ENCODE results near the gene INHBA.

Gene INHBA

GRCh38 chr7:41702635-41703371 lies at the start of gene INHBA:
TSS of gene INHBA (minus strand) at chr7:41703090. CDS start at chr7:41700374, 2,716 bp downstream.
- peak; percentile 74 for DNase-seq (ENCODE audit: low spot score)

GRCh38 chr7:41752615-41753014 lies 49.7 kb upstream of the INHBA start:
- DNase-seq (ENCODE audit: low spot score), result no peak

DNA sequence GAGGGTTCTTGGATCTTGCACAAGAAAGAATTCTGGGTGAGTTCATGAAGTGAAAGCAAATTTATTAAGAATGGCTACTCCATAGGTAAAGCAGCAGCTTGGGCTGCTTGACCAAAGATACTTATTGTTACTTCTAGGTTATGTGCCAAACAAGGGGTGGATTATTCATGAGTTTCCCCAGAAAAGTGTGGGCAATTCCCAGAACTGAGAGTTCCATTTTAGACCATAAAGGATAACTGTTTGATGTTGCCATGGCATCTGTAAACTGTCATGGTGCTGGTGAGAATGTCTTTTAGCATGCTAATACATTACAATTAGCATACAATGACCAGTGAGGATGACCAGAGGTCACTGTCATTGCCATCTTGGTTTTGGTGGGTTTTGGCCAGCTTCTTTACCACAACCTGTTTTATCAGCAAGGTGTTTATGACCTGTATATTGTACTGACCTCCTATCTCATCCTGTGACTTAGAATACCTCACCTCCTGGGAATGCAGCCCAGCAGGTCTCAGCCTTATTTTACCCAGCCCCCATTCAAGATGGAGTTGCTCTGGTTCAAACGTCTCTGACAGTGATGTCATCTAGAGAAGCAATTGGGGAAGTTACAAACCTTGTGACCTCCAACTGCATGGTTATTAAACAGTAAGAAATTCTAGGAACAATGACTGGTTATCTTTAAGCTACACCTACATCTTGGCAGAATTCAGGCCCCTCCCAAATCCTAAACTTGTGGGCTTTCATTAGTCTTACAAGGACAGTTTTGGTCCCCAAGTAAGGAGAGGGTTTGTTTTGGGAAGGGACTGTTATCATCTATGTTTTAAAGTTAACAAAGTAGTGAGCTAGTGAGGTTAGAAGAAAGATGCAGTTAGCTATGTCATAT lies 48.0 kb upstream of the INHBA start:
- DNase-seq (ENCODE audit: low spot score), result no peak

DNA sequence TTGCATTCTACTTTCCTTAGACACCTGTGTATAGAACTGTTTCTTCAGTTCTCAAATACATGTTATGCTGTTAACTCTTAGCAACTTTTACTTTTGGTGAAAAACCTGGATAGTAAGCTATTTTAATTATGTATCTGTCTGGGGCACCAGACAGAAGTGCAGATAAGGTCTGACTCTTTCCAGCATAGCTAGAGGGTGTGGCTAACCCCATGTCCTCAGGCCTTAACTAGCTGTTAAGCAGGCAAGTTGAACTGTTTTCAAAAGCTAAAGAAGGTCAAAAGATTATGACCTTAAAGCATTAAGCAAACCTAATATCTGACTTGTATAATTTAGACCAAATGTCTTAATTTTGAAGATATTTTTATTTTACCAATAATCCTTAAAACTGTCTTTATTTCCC lies 45.1 kb upstream of the INHBA start:
- no peak for DNase-seq (ENCODE audit: low spot score)

- DNase-seq (ENCODE audit: low spot score), result no peak
Measured at GRCh38 chr7:41745451-41745850, 42.6 kb upstream of the INHBA start.

DNA sequence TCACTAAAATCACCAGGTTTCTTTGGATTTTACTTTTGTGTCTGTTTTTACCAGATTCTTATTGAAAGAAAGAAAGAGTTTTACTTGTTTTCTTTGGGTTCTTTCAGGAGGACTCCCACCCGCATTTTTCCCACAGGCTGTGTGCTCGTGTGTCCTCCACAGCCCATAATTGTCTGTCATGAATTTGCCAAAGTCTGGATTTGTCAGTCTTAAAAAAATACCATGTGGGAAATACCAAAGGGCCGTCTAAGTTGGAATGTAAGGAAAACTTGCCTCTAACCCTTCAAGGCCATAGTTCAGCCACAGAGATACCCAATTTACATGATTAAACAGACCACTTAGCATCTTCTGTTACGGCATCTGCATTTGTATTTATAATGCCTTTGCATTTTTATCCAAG lies 41.3 kb upstream of the INHBA start:
- no peak for DNase-seq (ENCODE audit: low spot score)

GRCh38 chr7:41742401-41743020 lies 39.6 kb upstream of the INHBA start:
- no peak for DNase-seq (ENCODE audit: low spot score)

GRCh38 chr7:41738806-41739205 lies 35.9 kb upstream of the INHBA start:
- no peak for DNase-seq (ENCODE audit: low spot score)

- DNase-seq (ENCODE audit: low spot score), result no peak
Measured at GRCh38 chr7:41738336-41738735, 35.4 kb upstream of the INHBA start.

- DNase-seq (ENCODE audit: low spot score), result no peak
Measured at GRCh38 chr7:41735206-41735605, 32.3 kb upstream of the INHBA start.

DNA sequence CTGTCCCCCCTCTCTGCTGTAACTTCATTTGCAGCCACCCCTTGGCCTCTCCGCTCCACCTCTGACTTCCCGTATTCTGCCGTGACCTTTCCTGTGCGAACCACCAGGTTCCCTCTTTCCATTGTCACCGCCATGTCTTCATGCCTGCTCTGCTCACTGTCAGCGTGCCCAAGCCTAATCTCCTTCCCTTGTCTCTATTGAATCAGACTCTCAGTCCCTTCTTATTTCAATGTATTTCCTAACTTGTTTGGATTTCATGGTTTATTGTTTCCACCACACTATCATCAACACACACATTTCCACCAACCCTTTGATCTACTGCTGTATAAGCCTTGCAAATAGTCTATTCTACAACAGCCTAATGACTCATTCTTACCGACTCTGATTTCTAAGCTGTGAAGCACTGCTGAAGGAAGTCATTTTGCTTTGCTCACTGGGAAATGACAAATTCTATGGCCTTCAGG lies 30.0 kb upstream of the INHBA start:
- no peak for DNase-seq (ENCODE audit: low spot score)

DNA sequence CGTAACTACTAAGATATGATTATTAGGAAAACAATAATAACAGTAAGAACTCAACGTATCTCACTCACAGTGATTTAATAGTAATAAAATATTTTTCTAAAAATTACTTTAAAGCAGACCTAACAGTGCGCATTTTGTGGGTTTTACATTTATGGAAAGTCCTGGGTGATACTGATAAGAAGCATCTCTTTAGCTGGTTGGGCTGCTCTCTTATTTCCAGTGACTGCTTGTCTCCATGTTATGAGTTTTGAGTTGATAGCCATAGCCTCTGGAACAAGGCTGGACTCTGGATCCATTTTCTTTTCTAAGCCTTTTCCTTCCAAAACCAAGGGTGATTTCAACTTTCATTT lies 29.5 kb upstream of the INHBA start:
- DNase-seq (ENCODE audit: low spot score), result no peak

DNA sequence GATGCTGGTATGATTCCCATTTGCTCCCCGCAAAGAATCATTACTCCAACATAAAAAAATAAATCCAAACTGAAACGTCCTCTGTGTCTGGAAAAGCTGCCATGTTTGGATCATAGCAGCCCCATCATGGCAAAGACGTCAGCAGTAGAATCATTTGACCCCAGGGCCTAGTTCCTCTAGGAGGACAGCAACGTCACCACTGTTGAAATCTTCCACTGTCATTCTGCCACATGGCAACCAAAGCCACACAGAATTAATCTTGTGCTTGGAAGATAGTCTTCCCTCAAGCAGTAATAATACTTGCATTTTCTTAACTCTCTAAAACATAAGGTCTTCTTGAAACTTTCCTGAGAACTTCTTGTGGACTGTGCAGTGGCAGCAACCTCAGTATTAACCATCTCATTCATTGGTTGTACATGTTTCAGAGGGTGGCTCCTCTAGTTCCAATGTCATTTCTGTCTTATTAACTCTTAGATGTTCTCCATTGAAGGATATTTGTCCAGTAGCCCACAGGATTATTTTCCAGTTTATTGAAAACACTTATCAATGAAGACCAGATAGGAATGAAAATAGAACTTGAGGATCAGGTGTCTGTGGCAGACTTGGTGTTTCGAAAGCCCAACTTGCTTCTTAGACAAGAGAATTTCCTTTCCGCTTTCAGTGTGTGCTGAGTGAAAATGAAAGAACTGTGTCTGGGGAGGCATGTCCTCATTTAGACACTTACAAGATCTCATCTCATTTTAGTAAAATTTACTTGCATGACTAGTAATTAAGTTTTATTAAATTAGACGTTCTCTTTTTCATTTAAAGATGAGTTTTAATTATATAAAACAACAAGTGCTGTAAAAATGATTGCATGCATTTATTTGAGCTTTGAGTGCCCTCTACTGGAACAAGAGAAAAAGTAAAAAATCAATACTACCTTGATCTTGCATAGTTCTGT lies 28.9 kb upstream of the INHBA start:
- DNase-seq (ENCODE audit: low spot score), result no peak

DNA sequence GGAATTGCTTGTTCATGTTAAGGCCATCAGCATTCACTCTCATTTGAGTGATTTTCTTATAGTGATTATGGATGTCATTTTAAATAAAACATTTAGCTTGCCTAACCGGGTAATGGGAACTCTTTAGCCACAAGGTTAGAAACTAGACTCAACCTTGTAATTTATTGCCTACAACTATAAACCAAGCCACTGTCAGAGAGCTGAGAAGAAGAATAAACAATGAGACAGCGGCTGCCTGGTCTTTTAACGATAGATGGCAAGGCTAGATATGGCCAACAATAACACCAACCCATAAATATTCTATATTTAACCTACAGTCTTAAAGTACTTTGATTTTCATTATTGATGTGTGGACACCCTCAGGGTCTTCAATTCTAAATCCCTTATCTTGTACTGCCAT lies 27.8 kb upstream of the INHBA start:
- no peak for DNase-seq (ENCODE audit: low spot score)

DNA sequence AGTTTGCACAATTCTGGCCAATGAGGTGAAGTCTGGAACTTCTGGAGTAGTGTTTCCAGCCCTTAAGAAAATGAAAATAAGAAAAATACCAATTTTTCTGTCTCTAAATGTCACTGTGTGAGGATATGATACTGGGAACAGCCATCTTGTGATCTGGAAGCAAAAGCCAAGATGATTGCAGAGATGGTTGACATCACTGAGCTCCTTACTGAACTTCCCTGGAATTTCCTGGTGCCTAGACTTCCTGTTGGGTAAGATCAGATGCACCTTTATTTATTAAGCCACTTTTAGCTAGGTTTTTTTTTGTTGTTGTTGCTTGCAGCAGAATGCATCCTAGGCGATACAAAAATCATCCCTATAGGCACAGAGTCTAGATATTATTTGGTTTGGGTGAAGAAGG lies 27.3 kb upstream of the INHBA start:
- no peak for DNase-seq (ENCODE audit: low spot score)

GRCh38 chr7:41729059-41729458 lies 26.2 kb upstream of the INHBA start:
- DNase-seq (ENCODE audit: low spot score), result no peak

GRCh38 chr7:41725013-41725412 lies 22.1 kb upstream of the INHBA start:
- DNase-seq (ENCODE audit: low spot score), result no peak

DNA sequence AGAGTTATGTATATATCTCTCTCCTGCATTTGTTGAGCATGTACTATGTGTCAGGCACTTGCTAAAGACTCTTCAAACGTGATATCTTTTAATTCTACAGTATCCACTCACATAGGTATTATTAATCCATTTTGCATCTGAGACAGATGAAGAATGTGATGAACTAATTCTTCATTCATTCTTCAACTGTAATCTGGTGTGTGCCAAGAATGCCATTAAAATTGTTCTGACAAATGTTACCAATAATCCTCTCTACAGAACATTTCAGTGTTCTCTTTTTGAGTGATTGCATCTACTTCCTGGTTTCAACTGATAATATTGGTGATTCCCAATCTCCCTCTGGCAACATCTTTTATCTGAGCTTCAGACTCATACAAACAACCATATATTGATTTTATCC lies 18.0 kb upstream of the INHBA start:
- no peak for DNase-seq (ENCODE audit: low spot score)

DNA sequence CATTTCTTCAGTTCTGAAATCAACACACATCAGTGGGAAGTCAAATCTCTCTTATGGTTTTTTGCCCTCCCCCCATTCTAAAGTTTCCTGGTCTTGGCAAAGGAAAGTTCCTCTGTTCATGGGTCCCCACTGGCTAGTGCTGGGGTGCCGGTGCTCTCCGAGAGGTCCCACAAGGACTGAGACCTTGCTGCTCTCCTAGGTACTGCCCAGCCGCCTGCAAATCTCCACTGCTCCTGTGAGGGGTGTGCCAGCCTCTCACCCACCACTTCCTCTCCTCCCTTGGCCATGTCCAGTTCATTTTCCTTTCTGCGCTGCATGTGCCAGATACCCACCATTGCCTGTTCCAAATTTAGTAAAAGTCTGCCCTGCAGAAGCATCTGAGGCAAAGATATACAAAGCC lies 17.2 kb upstream of the INHBA start:
- DNase-seq (ENCODE audit: low spot score), result no peak

DNA sequence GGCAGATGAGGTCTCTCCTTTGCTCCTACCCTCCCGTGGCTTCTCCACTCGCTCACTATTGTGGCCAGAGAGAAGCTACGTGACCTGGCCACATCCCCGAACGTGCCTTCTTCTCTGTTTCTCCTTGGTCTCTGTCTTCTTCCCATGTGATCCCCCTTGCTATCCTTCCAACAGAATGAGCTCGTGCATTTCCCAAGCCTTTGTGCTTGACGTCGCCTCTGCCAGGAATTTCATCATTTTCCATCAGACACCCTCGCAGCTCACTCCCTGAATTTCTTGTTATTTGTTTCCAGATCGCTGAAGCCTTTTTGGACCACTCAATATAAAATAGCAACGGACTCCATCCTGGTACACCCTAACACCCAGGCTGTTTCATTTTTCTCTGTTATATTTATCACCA lies 13.8 kb upstream of the INHBA start:
- no peak for DNase-seq (ENCODE audit: low spot score)

DNA sequence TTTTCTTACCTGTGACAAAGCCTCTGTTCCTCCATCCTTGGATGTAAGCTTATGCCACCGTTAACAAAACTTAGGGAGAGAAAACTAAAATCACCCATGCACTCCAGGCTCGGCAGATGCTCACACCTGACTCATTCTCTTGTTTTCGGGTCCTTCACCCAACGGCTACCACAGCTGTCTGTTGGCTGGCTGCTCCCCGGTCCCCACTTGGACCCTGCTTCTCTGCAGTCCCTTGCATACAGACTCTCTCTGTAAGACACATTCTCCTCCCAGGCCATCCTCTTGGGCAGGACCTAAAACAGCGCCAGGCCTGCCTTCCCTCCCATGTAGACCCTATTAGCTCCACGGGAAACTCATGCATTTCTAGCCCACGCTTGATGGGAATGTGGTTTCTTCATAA lies 12.1 kb upstream of the INHBA start:
- no peak for DNase-seq (ENCODE audit: low spot score)

Data from AG08396 (cell line).